ENCODE data around the gene ESPN.
"Not testable (repeated sequence)": the region's sequence is repeated elsewhere in the genome, so short reads cannot be mapped to it uniquely, and the experiment has no call there.

ESPN gene

DNA sequence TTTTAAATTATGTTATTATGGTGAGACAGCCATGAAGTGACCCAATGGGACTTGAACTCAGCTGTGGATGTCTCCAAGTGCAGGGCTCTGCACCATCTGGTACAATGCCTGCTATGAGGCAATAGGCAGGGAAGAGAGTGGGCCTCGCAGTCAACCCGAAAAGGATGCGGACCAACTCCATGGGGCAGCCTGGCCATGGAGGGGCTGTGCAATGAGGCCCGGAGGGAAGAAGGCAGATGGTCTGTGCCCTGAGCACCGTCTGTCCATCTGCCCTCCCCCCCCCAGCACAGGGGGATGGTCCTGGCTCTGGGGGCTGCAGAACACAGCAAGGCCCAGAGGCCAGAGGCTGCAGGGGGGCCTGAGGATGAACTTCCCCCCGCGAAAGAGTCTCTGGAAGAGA, 17.0 kb downstream of the ESPN start:
- Histone ChIP-seq H3K27me3 (ENCODE audit: insufficient read depth, low read length) (peaks cover 19% of the 10 kb centered on the region), H3K79me2 (ENCODE audit: control insufficient read depth, insufficient read depth, low read length, unreplicated experiment) (no peaks in the 10 kb centered on the region), H3K4me1 (ENCODE audit: control insufficient read depth, insufficient read depth, low read length, unreplicated experiment) (peaks cover 6% of the 10 kb centered on the region), H3K27ac (ENCODE audit: low read depth, low read length) (no peak overlapping the region), H3K4me3 (ENCODE audit: low read depth, low read length) (no peak overlapping the region), H3K36me3 (ENCODE audit: insufficient read depth, low read length) (no peaks in the 10 kb centered on the region), H2AFZ (ENCODE audit: low read length, unreplicated experiment) (no peak overlapping the region)

DNA sequence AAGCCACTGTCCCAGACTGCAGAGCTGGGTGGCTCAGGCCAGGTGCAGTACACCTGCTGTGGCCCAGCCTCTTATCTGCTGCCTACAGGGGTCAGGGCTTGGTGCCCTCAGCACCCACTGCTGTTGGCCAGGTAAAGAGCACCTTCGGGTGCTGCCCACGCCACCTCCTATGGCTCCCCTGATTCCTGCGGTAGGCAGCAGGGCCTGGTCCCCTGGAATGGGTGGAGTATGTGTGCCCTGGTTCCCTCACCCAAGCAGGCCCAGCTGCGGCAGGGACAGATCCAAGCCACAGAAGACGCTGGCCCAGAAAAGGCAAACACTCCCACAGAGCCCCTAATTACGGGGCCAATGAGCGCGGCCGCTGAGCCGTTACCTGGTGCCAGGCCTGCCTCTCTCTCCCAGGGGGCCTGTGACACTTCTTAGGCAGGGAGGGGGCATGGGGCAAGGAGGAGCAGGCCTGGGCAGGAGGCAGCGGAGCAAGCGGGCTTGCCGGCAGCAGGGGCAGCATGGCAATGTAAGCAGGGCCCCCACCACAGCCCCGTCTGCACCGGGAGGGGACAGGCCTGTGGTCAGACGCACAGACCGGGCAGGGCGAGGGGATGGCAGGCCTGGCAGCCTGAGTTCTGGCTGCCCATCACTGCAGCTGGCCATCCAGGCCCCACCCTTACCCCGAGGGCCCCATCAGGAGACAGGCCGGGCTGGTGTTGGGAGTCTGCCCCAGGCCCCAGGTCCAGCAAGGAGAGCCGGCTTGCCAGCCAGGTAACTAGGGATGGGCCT, 19.0 kb downstream of the ESPN start:
- Histone ChIP-seq H3K79me2 (ENCODE audit: control insufficient read depth, insufficient read depth, low read length, unreplicated experiment) (no peaks in the 10 kb centered on the region), H3K4me3 (ENCODE audit: low read depth, low read length) (no peak overlapping the region), H3K36me3 (ENCODE audit: insufficient read depth, low read length) (no peaks in the 10 kb centered on the region), H3K4me1 (ENCODE audit: control insufficient read depth, insufficient read depth, low read length, unreplicated experiment) (peaks cover 6% of the 10 kb centered on the region), H3K27ac (ENCODE audit: low read depth, low read length) (no peak overlapping the region), H2AFZ (ENCODE audit: low read length, unreplicated experiment) (no peak overlapping the region), H3K27me3 (ENCODE audit: insufficient read depth, low read length) (peaks cover 38% of the 10 kb centered on the region)

DNA sequence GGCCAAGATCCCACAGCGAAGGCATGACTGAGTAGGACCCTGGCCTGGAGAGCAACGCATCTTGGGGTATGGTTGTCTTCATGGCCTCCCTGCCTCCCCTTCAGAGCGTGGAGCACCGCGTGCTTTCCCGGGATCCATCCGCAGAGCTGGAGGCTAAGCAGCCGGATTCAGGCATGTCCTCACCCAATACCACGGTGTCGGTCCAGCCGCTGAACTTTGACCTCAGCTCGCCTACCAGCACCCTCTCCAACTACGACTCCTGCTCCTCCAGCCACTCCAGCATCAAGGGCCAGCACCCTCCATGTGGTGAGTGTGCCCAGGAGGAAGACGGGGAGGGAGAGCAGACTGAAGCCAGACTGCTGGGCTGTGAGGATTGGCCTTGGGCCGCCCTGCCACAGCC, 19.8 kb downstream of the ESPN start:
- no peaks in the 10 kb centered on the region for H3K36me3 ChIP-seq (ENCODE audit: insufficient read depth, low read length)
- H3K4me1 ChIP-seq (ENCODE audit: control insufficient read depth, insufficient read depth, low read length, unreplicated experiment) = peaks cover 1% of the 10 kb centered on the region
- no peak overlapping the region for H3K4me3 ChIP-seq (ENCODE audit: low read depth, low read length)
- peaks cover 44% of the 10 kb centered on the region for H3K27me3 ChIP-seq (ENCODE audit: insufficient read depth, low read length)
- no peak overlapping the region for H3K27ac ChIP-seq (ENCODE audit: low read depth, low read length)
- H3K79me2 ChIP-seq (ENCODE audit: control insufficient read depth, insufficient read depth, low read length, unreplicated experiment) = no peaks in the 10 kb centered on the region
- H2AFZ ChIP-seq (ENCODE audit: low read length, unreplicated experiment) = no peak overlapping the region

DNA sequence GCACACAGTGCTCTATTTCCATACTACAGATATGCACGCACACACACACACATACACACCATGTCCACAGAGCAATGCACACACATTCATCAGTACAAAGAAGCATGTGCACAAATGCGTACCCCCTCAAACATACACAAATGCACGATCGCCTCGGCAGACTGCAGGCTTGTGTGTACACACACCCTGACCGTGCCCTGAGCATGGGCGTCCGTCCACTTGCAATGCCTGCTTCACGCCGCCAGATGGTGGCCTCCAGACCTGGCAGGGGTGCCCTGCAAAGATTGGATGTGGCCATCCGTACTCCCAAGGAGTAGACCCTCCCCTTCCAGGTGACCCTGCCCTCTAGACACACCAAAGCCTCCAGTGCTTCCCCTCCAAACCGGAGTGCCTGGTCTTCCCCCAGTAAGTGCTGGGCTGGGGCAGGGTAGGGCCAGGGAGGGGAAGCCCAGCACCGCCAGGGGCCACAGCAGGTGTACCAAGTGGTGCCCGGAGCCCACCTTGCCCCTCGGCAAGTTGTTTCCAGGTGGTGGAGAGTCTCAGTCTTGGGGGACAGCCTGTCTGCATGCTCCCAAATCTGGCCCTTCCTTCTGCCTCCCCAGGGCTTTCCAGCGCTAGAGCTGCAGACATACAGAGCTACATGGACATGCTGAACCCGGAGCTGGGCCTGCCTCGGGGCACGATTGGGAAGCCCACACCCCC, 20.6 kb downstream of the ESPN start:
- Histone ChIP-seq H3K27ac (ENCODE audit: low read depth, low read length) (no peak overlapping the region), H3K4me1 (ENCODE audit: control insufficient read depth, insufficient read depth, low read length, unreplicated experiment) (no peaks in the 10 kb centered on the region), H3K4me3 (ENCODE audit: low read depth, low read length) (no peak overlapping the region), H3K36me3 (ENCODE audit: insufficient read depth, low read length) (no peaks in the 10 kb centered on the region), H3K79me2 (ENCODE audit: control insufficient read depth, insufficient read depth, low read length, unreplicated experiment) (no peaks in the 10 kb centered on the region), H3K27me3 (ENCODE audit: insufficient read depth, low read length) (peaks cover 53% of the 10 kb centered on the region), H2AFZ (ENCODE audit: low read length, unreplicated experiment) (no peak overlapping the region)

DNA sequence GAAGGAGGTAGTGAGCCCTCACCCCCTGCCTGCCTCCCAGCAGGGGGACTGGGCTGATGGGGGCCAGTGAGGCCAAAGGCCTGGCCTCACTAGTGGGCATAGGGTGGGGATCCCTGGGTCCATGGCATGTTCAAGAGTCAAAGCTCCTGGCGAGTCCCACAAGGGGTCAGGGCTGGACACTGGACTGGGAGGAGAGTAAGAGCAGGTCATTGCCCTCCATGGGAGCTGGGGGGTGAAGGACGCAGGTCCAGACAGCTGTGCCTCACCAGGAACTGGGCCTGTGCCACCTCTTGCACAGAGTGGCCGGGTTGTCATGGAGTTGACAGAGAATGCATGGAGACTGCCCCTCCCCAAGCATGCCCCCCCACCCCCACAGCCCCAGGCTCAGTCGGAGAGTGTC, 21.4 kb downstream of the ESPN start:
- H3K4me3 ChIP-seq (ENCODE audit: low read depth, low read length); H2AFZ ChIP-seq (ENCODE audit: low read length, unreplicated experiment); H3K79me2 ChIP-seq (ENCODE audit: control insufficient read depth, insufficient read depth, low read length, unreplicated experiment); H3K27ac ChIP-seq (ENCODE audit: low read depth, low read length); H3K4me1 ChIP-seq (ENCODE audit: control insufficient read depth, insufficient read depth, low read length, unreplicated experiment); H3K36me3 ChIP-seq (ENCODE audit: insufficient read depth, low read length): not testable (repeated sequence)
- peaks cover 55% of the 10 kb centered on the region for H3K27me3 ChIP-seq (ENCODE audit: insufficient read depth, low read length)

DNA sequence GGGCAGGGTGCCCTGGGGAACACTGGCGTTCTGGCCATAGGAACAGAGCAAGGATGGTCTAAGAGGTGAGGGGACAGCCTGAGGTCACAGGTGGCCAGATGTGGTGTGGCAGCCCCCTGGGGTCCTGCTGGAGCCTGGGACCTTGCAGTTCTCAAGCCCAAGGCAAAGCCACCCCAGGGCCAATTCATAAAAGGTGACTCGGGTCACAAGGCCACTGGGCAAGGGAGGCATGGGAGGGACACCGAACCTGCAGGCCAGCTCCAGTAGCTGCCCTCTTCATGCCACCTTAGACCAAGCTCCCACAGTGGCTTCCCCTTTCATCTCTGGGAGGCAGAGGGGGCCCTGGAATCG, 22.1 kb downstream of the ESPN start:
- Histone ChIP-seq H3K27ac (ENCODE audit: low read depth, low read length) (no peak overlapping the region), H3K27me3 (ENCODE audit: insufficient read depth, low read length) (peaks cover 54% of the 10 kb centered on the region), H3K4me3 (ENCODE audit: low read depth, low read length) (no peak overlapping the region)

DNA sequence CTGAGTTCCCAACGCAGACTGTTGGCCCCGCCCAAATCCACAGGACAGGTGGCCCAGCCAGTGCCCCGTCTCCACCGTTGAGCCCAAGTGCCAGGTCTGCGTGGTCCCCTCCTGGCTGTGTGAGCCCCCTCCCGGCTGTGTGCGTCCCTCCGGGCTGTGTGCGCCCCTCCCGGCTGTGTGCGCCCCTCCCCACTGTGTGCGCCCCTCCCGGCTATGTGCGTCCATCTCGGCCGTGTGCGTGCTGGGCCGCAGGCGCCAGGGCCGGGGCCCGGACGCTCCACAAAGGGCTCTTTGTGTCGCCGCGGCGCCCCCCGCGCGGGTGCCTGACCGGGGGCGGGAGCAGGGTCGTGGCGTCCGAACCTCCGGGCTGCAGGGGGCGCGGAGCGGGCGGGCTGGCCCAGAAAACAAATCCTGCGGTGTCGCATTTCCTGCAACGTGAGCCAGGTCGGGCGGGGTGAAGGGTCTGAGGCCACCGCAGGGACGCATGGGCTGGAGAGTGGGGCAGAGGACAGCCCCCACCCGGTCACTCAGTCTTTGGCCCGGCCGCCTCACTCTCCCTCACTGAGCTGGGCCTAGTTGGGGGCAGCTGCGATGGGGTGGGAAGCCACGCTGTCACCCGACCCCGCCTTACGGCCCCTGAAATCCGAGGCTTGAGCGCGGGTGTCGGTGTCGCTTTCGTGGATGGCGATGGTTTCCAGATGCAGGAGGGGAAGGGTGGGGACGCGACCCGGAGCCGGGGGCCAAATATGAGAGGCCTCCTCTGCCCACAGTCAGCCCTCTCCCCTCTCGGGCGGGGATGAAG, 22.6 kb downstream of the ESPN start:
- Histone ChIP-seq H3K4me1 (ENCODE audit: control insufficient read depth, insufficient read depth, low read length, unreplicated experiment) (no peaks in the 10 kb centered on the region), H3K4me3 (ENCODE audit: low read depth, low read length) (no peak overlapping the region), H3K27me3 (ENCODE audit: insufficient read depth, low read length) (peaks cover 51% of the 10 kb centered on the region), H3K79me2 (ENCODE audit: control insufficient read depth, insufficient read depth, low read length, unreplicated experiment) (no peaks in the 10 kb centered on the region), H3K27ac (ENCODE audit: low read depth, low read length) (no peak overlapping the region), H2AFZ (ENCODE audit: low read length, unreplicated experiment) (no peak overlapping the region), H3K36me3 (ENCODE audit: insufficient read depth, low read length) (no peaks in the 10 kb centered on the region)

More for the DNA sequence above, 22.1 kb downstream of the ESPN start:
- no peak overlapping the region for H2AFZ ChIP-seq (ENCODE audit: low read length, unreplicated experiment)
- H3K4me1 ChIP-seq (ENCODE audit: control insufficient read depth, insufficient read depth, low read length, unreplicated experiment) = no peaks in the 10 kb centered on the region
- H3K79me2 ChIP-seq (ENCODE audit: control insufficient read depth, insufficient read depth, low read length, unreplicated experiment) = no peaks in the 10 kb centered on the region
- H3K36me3 ChIP-seq (ENCODE audit: insufficient read depth, low read length) = no peaks in the 10 kb centered on the region

DNA sequence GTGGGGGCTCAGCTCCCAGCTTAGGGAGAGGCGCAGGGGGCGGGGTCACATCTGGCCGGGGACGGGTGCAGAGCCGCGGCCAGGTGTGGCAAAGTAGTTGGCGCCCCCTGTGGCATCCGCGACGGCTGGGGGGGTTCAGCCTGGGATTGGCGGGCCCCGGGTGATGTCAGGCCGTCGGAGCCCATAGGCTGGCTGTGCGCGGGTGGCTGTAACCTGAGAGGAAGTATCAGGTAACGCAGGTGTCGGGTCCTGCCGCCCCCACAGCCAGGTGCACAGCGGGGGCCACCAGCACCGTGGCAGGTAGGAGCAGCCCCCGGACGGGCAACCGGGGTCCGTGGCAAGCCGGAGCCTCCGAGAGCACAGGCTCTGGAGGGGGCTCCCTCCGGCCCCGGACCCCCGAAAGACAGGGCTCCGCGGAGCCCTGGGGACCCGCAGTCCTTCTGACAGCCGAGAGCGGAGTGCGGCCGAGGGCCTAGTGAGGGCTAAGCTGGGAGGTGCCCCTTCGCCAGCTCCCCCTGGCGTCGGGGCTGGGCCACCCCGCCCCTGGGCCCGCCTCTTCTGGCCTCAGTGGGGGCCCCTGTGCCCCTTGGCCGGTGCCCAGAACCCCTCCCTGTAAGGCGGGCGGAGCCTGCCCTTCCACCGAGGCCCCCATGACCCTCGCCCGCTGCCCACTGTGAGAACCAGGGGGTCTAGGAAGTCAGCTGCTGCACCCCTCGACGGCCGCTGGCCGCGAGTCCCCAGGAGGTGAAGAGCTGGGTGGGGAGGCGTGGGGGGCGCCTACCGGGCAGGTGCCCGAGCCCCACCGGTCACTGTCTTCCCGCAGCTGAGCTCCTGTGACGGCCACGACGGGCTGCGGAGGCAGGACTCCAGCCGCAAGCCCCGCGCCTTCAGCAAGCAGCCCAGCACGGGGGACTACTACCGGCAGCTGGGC, 23.5 kb downstream of the ESPN start:
- no peak overlapping the region for H3K27ac ChIP-seq (ENCODE audit: low read depth, low read length)

DNA sequence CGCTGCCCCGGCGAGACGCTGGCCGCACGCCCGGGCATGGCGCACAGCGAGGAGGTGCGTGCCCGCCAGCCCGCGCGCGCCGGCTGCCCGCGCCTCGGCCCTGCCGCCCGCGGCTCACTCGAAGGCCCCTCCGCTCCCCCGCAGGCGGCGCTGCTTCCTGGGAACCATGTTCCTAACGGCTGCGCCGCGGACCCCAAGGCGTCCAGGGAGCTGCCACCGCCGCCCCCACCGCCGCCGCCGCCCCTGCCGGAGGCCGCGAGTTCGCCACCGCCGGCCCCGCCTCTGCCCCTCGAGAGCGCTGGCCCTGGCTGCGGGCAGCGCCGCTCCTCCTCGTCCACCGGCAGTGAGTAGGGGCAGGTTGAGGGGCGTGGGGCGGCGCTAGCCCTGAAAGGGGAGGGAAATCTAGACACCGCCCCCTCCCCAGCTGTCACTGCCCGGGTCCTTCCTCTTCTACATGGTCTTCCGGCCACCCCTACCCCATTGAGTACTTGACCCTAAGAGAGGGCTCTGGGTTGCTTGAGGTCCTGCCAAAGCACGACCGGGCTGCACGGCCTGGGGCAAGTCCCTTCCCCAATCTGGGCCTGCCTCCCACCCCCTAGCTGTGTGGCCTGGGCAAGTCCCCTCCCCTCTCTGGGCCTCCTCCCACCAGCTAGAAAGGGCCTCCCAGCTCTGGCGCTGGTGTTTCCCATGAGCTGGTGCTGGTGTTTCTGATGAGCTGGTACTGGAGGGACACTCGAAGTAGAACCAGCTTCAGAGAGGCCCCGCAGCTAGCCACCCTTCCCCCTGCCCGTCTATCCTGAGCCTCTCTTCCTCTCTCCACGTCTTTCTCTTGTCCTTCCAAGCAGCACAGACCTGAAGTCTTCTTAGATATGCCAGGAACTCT, 24.4 kb downstream of the ESPN start:
- Histone ChIP-seq H3K4me3 (ENCODE audit: low read depth, low read length) (no peak overlapping the region), H3K27me3 (ENCODE audit: insufficient read depth, low read length) (peaks cover 62% of the 10 kb centered on the region), H3K27ac (ENCODE audit: low read depth, low read length) (no peak overlapping the region)

More for the DNA sequence above, 23.5 kb downstream of the ESPN start:
- Histone ChIP-seq H3K27me3 (ENCODE audit: insufficient read depth, low read length) (peaks cover 57% of the 10 kb centered on the region), H3K4me1 (ENCODE audit: control insufficient read depth, insufficient read depth, low read length, unreplicated experiment) (no peaks in the 10 kb centered on the region), H3K79me2 (ENCODE audit: control insufficient read depth, insufficient read depth, low read length, unreplicated experiment) (no peaks in the 10 kb centered on the region), H2AFZ (ENCODE audit: low read length, unreplicated experiment) (no peak overlapping the region), H3K4me3 (ENCODE audit: low read depth, low read length) (no peak overlapping the region), H3K36me3 (ENCODE audit: insufficient read depth, low read length) (no peaks in the 10 kb centered on the region)

More for the DNA sequence above, 24.4 kb downstream of the ESPN start:
- no peaks in the 10 kb centered on the region for H3K4me1 ChIP-seq (ENCODE audit: control insufficient read depth, insufficient read depth, low read length, unreplicated experiment)
- H3K79me2 ChIP-seq (ENCODE audit: control insufficient read depth, insufficient read depth, low read length, unreplicated experiment) = no peaks in the 10 kb centered on the region
- H3K36me3 ChIP-seq (ENCODE audit: insufficient read depth, low read length) = no peaks in the 10 kb centered on the region
- H2AFZ ChIP-seq (ENCODE audit: low read length, unreplicated experiment) = no peak overlapping the region
